HG02884 (cell line): Measurements from ENCODE around the gene TAF5.
"Not testable (repeated sequence)": the region's sequence is repeated elsewhere in the genome, so short reads cannot be mapped to it uniquely, and the experiment has no call there.

Experiments
- ATAC-seq: cut with Tn5 transposase; IDR thresholded peaks from one replicate; pipeline ENCODE4 v1.9.1; 2021; ENCODE audit warnings: mild to moderate bottlenecking, moderate library complexity; ENCODE audit not compliant: unreplicated experiment

TAF5 gene

GRCh38 chr10:103367782-103368518 is at the start of gene TAF5:
TSS of gene TAF5 (plus strand) at chr10:103367976. CDS start at chr10:103367990, 14 bp downstream.
- ATAC-seq = peak; percentile 42

DNA sequence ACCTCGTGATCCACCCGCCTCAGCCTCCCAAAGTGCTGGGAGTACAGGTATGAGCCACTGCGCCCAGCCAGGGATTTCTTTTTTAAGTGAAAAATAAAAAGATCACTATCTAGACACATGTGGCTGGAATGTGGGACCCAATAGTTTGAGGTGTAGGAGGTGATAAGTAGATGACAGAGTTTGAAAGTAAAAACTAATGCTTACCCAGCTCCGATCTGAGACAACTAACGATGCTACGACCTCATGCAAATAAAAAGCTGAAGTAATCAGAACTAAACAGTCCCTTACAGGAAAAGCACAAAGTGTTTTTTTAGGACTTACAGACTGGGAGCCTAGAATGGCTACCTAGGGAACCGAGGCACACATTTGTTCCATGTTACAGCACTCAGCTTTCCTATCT is 39.9 kb upstream of the TAF5 start:
- ATAC-seq = no peak

GRCh38 chr10:103333934-103334520 is 33.7 kb upstream of the TAF5 start:
- ATAC-seq = no peak

- no peak for ATAC-seq
Observed at GRCh38 chr10:103334567-103334966, 33.2 kb upstream of the TAF5 start.

DNA sequence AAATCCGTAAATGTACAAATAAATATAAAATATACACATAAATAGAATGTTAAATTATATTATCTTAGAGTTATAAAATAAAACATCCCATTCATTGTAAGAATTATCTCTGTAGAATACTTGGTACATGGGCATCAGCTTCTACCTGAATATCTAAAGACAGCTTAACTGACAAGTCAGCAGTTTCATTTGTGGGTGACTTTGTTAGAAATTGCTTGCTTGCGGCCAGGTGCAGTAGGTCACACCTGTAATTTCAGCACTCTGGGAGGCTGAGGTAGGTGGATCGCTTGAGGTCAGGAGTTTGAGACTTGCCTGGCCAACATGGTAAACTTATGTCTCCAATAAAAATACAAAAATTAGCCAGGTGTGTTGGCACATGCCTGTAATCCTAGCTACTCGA is 31.4 kb upstream of the TAF5 start:
- ATAC-seq = no peak

DNA sequence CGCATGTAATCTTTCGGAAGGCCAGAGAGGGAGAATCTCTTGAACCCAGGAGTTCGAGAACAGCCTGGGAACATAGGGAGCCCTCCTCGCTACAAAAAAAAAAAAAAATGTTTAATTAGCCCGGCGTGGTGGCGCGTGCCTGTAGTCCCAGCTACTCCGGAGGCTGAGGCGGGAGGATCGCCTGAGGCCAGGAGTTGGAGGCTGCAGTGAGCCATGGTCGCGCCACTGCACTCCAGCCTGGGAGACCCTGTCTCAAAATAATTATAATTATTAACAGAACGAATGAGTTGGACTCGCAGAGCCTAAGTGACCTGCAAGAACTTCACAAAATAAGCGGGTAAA is 17.6 kb upstream of the TAF5 start:
- no peak for ATAC-seq

GRCh38 chr10:103350517-103351260 is 17.1 kb upstream of the TAF5 start, which contains the start of gene PCGF6:
TSS of gene PCGF6 (minus strand) at chr10:103351140. CDS start at chr10:103351066, 74 bp downstream.
- no peak for ATAC-seq

GRCh38 chr10:103353281-103353680 is 14.5 kb upstream of the TAF5 start:
- ATAC-seq = no peak

DNA sequence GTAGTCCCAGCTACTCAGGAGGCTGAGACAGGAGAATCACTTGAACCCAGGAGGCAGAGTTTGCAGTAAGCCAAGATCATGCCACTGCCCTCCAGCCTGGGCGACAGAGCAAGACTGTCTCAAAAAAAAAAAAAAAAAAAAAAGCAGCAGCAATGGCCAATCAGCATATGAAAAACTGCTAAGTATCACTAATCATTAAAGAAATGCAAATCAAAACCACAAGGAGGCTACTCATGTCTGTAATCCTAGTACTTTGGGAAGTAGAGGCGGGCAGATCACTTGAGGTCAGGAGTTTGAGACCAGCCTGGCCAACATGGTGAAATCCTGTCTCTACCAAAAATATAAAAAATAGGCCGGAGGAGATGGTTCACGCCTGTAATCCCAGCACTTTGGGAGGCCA is 13.2 kb upstream of the TAF5 start:
- not testable (repeated sequence) for ATAC-seq

DNA sequence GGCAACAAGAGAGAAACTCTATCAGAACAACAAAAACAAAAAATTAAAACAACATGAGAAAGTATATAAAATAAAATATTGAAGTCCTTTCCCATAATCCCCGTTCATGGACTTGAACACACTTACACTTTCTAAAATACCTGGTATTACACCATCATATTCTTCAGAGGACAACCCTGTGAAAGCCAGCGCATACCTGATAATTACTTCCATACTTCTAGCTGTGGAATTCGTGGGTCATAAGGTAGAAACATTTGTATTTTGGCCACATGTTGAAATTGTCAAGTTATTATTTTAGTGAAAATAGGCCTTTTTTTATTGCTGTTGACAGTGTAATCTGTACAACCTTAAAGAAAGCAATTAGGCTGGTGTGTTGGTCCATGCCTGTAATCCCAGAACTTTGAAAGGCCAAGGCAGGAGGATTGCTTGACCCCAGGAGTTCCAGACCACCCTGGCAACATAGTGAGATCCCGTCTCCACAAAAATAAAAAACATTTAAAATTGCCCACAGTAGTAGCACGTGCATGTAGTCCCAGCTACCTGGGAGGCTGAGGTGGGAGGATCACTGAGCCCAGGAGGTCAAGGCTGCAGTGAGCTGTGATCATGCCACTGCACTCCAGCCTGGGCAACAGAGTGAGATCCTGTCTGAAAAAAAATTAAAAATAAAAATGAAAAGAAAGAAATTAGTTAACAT is 11.7 kb upstream of the TAF5 start:
- no peak for ATAC-seq

- ATAC-seq = not testable (repeated sequence)
Observed at GRCh38 chr10:103359493-103359892, 8.3 kb upstream of the TAF5 start.

DNA sequence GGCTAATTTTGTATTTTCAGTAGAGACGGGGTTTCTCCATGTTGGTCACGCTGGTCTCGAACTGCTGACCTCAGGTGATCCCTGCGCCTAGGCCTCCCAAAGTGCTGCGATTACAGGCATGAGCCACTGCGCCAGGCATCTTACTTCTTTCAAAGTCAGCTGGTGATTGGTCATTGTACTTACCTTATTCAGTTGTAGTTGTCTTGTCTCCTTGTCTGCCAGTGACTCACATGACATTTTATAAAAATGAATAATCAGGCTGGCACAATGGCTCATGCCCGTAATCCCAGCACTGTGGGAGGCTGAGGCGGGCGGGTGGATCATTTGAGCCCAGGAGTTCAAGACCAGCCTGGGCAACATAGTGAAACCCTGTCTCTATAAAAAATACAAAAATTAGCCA is 7.0 kb upstream of the TAF5 start:
- not testable (repeated sequence) for ATAC-seq

DNA sequence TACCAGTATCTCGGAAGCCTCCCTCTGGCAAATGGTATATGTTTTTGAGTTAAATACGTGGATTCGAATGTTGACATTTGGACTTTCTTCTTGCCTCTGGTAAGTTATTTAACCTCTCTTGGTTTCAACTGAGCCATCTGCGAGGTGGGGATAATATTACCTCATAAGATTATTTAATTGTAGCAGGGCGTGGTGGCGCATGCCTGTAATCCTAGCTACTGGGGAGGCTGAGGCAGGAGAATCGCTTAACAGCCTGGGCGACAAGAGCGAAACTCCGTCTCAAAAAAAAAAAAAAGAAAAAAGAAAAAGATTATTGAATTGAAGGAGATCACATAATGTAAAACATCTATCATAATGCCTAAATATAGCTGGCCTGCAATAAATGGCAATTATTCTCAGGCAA is 396 bp upstream of the TAF5 start:
- ATAC-seq = no peak

DNA sequence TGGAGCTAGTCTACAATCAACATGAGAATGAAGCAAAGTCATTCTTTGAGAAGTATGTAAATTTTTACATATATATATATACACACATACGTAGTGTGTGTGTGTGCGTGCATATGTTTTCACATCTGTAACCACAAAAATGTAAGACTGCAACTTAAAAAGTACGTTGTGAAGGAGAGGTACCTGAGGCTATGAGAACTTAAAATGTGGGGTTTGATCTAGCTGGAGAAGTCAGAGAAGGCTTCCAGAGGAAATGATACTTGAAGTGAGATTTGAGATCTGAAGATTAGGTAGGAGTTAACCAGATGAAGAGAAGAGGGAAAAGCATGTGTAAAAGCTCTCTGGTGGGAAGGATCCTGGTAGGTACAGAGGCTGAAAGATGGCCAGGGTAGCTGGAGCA is 5.8 kb downstream of the TAF5 start:
- no peak for ATAC-seq

DNA sequence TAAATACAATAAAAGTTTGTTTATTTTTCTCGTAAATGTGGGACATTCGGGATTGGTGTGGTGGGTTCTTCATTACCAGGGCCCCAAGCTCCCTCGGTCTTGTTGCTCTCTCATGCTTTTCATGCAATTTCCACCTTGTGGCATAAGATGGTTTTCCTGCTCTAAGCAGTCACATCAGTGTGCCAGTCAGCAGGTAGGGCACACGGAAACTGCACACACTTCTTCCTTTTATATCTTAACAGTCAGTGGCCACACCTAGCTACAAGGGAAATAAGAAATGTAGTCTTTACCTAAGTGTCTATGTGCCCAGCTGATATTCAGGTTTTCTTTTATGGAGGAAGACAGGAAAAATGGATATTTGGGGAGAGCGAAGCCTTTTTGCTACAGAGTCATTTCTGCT is 6.5 kb downstream of the TAF5 start:
- ATAC-seq = no peak

- ATAC-seq = no peak
Observed at GRCh38 chr10:103382769-103383168, 15.0 kb downstream of the TAF5 start.

DNA sequence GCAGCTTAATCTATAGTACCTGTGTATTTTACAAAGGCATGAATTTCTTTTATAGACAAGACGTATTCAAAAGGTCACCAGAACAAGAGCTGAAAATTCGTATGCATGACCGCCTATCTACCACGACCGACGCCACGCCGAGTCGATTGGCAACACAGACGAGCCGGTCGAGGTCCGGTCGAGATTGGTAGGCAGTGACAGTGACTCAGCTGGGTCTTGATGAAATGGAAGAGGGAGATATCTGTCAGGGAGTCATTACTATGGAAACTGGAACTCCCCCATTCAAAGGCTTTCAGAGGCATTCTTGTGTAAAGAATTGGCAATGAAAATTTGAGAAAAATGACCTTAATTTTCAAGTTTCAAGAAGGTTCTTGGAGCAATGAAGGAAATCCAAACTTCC is 26.4 kb downstream of the TAF5 start:
- no peak for ATAC-seq

DNA sequence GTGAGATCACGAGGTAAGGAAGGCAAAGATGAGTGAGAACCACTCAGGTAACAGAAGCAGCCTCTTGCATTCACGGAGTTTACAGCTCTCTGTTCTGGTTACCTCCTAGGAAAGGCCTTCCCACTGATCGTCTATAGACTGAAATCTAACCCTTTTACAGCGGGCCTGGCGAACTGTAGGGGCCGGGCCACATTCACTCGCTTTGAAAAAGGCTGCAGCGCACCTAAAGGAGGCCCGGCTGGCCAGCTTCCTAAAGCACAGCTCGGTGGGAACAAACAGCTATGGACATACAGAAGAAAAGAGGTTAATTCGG is 27.9 kb downstream of the TAF5 start:
- ATAC-seq = no peak

- ATAC-seq = peak; percentile 98
Observed at GRCh38 chr10:103396067-103396788, 28.5 kb downstream of the TAF5 start, which contains the start of the genes ATP5MK and PDCD11. TSS of gene ATP5MK (minus strand) at chr10:103396475. CDS start at chr10:103392457, 4,018 bp downstream. TSS of gene PDCD11 (plus strand) at chr10:103396626. CDS start at chr10:103398427, 1,801 bp downstream.

DNA sequence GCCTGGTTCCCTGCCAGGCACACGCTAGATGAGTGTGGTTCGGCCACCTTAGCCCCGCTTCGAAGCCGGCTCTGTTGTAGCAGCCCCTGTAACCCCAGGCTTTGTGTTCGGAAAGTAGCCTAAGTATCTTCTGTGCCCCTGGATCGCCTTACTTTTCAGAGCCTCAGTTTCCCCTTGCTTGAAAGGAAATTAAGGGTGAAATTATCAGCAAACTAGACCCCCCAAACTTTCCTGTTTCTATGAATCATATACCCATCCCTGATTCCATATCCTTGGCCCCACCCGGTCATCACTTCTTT is 29.0 kb downstream of the TAF5 start:
- no peak for ATAC-seq
